ENCODE results near the gene KRT17. TPM values are rescaled to one million over a fixed set of nuclear protein-coding genes. Genes with fewer than 3 reads are reported as not detected.

KRT17 gene
- total and polyA plus RNA-seq, 9 of the 15 experiments (the other 6 are each of a cell fraction or from before 2014, with no cell fraction given), result 0.23 to 0.25 TPM; not detected in 7

- TF ChIP-seq EZH2 (IDR thresholded peaks at IDR 0.05; ENCODE audit: borderline replicate concordance, low read depth, low read length) (no peak), ZNF408 (CRISPR knock-in tag; IDR thresholded peaks at IDR 0.05; ENCODE audit: low read depth) (no peak), SMC3 (conservative IDR thresholded peaks at IDR 0.05; ENCODE audit: insufficient read depth, low read depth, low read length) (0 out of 2 replicates have a peak, but pooled peaks have one; percentile 12), FOXK1 (CRISPR knock-in tag; IDR thresholded peaks at IDR 0.05; ENCODE audit: borderline replicate concordance) (no peak), HMGN3 (IDR thresholded peaks at IDR 0.05; ENCODE audit: borderline replicate concordance, extremely low read depth, insufficient read length, low read depth, low read length) (peak; percentile 65), CBX1 (IDR thresholded peaks at IDR 0.05; ENCODE audit: low read depth) (no peak), ZNF280B (CRISPR knock-in tag; IDR thresholded peaks at IDR 0.05) (no peak), ZNF511 (CRISPR knock-in tag; IDR thresholded peaks at IDR 0.05) (no peak), ARNT (IDR thresholded peaks at IDR 0.05) (no peak), U2AF2 (optimal IDR thresholded peaks at IDR 0.05; ENCODE audit: low read depth, low read length) (no peak), GABPB2 (CRISPR knock-in tag; conservative IDR thresholded peaks at IDR 0.05) (no peak), ZNF589 (CRISPR knock-in tag; IDR thresholded peaks at IDR 0.05; ENCODE audit: low read depth) (no peak), ZBTB7A (IDR thresholded peaks at IDR 0.05; ENCODE audit: borderline replicate concordance, control insufficient read depth, low read depth, low read length) (peak; percentile 73; the same call in 1 of the 2 replicates), CAMTA2 (CRISPR knock-in tag; conservative IDR thresholded peaks at IDR 0.05) (no peak), PHF8 (IDR thresholded peaks at IDR 0.05; ENCODE audit: borderline replicate concordance, low read length) (peak; percentile 63; the same call in 1 of the 2 replicates), RB1 (IDR thresholded peaks at IDR 0.05; ENCODE audit: low read depth) (peak; percentile 94), FOXM1 (IDR thresholded peaks at IDR 0.05; ENCODE audit: low read depth) (no peak), FOXM1 (CRISPR knock-in tag; IDR thresholded peaks at IDR 0.05; ENCODE audit: low read depth) (no peak), CREB5 (CRISPR knock-in tag; IDR thresholded peaks at IDR 0.05) (no peak), ARID2 (IDR thresholded peaks at IDR 0.05) (no peak), ZC3H11A (IDR thresholded peaks at IDR 0.05; ENCODE audit: low read depth, low read length) (no peak), CTCFL (IDR thresholded peaks at IDR 0.05; ENCODE audit: borderline replicate concordance, insufficient read depth, low read depth, low read length, poor library complexity, severe bottlenecking) (peak; percentile 97), CHD2 (IDR thresholded peaks at IDR 0.05; ENCODE audit: low read depth, low read length) (0 out of 2 replicates have a peak, but pooled peaks have one; percentile 26)
Measured at GRCh38 chr17:41665566-41666236, 41.3 kb upstream of the KRT17 start (continued).
